GM19395 (cell line): ENCODE results near the gene GABRA4.

Source experiments
- ATAC-seq: cut with Tn5 transposase; IDR thresholded peaks from one replicate; pipeline ENCODE4 v1.9.1; 2021; ENCODE audit warnings: mild to moderate bottlenecking, moderate library complexity; ENCODE audit not compliant: unreplicated experiment

GABRA4 gene

DNA sequence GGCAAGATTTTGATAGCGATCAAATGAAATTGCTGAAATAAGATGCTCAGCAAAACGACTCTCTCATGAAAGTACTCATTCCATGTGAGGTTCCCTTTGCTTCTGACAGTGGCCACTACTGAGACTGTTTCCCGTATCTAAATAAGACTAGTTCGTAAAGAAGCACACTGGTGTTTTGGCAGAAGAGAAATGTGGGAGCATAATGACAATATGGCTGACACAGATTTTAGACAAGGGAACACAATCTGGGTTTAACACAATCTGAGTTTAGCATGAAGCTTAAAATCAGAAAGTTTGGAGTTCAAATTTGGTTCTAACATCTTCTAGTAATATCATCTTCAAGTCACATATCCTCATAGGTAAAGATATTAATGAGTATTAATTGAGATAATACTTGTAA is 13.7 kb downstream of the GABRA4 start:
- ATAC-seq = no peak

DNA sequence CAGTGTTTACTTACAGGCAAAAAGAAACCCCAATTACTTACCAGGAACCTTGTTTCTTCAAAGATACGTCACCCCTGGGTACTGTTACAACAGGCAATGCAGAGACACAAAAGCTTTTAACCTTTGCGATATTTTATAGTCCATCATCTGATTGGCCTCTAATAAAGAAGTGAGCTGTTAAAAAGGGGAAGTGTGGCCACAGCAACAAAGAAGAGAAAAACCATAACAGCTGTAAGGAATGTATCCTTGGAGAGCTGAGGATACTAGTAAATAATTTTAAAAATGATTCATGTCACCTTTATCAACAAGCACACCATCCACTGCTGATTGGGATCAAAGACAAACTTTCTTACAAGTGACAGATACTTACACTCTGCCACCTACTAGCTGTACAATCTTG is 14.1 kb downstream of the GABRA4 start:
- no peak for ATAC-seq

DNA sequence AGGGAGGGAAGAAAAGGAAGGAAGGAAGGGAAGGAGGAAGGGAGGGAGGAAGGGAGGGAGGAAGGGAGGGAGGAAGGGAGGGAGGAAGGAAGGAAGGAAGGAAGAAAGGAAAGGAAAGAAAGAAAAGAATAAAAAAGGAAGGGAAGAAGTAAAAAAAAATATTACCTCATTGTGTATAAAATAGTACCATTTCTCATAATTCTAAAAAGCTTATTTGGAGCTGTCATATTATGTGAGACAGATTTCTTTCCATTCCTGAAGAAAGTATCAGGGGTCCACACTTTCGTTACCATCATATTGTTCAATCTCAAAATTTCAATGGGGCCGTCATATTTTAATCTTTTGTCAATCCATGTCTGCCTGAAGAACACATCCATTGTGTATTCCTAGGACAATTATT is 16.1 kb downstream of the GABRA4 start:
- ATAC-seq = no peak

DNA sequence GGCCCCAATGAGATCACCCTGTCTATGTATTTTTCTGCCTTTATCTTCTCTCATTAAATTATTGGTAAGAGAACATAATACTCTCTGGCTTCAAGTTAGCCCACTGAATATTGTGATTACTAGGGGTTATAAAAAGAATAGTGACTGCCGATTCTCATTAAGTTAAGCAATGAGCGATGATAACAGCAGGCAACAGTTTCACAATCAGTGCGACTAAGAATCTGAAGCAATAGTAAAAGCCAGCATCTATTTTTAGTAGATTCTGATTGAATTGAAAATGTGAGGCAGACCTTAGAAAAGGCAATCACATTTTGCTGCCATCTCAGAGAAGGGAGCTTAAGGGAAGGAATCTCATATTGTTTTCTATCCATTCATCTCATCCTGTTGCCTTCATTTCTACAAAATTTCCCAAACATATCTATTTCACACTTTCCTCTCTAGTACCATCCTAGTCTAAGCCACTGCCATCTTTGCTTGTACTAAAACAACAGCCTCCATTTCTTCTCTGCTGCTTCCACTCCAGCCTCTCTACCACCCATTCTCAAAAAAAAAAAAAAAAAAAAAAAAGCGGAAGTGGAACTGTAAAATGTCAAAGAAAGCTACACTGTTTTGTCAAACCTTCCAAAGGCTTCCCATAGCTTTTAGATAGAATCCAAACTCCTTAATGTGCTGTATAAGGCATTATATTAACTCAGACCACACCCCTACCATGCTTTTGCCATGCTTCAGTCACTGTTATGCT is 17.4 kb downstream of the GABRA4 start:
- ATAC-seq = peak; percentile 82

DNA sequence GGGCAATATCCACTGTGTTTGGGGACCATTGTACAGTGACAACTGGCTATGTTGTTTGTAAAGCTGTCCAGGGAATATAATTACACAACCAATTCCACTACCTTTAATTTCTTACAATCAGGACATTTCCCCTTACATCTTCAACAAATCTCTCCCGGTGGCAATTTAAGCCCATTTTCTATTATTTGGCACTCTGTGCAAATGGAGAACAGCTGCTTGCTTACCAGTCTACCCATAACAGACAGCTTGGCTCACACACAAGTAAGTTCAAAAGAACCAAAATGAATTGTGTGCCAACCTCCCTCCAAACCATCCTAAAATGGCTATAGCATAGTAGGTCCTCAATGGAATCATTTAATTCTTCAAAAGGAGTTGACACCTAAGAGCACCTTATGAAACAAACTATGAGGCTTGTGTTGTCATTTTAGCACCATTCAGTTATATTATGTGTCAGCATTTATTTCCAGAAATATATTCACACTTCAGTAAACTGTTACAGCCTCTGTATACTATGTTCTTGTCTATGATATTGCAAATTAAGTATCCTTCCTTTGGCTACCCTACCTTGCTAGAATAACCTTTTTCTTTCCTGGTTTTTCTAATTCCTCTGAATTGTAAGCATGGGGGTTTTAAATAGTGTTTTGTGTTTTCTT is 18.4 kb downstream of the GABRA4 start:
- ATAC-seq = no peak

DNA sequence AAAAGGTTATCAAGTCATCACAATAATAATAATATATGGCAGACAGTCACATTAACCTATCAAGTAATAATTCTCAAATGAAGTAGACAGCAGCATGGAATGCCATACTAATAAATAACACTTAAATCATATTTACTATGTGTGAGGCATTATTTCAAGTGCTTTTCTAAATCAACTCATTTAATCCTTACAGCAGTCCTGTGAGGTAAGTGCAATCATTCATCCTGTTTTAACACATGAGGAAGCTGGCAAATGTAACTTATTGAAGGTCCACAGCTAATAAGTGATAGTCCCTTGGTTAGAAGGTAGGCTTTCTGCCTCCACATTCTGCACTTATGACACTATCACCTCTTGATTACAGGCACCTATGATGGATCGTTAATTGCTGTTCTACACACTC is 24.5 kb downstream of the GABRA4 start:
- no peak for ATAC-seq

GRCh38 chr4:46967631-46968030 is 25.8 kb downstream of the GABRA4 start:
- no peak for ATAC-seq

DNA sequence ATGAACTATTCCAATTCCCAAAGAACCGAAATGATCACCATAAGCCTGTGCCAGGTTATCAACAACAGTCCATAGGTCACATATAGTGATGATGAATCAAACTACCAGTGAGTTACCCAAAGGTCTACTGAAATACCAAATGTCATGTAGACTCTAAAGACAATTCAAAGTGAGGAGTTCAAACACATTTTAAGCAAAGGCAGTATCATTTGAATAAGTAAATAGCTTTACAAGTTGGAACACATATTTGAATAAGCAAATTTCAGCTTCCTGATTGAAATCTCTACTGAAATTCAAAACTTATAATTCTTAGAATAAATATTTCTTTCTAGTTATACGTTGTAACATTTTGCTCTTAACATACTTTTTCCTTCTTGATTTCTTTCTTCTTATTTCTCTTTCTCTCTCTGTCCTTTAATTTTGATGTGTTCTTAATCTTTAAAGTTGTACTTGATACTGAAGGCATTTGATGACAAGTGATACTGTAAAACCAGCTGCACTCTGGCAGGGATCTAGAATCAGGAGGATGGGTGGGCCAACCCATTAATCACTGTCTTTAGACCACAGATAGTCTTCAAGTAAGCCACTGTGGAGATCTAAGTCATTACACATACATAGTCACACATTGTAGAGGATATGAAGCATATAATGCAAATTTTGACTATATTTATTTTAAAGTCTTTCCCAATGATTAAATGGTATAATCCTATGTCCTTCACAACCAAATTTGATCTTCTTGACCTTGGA is 34.5 kb downstream of the GABRA4 start:
- ATAC-seq = no peak

- ATAC-seq = no peak
Observed at GRCh38 chr4:46956451-46956850, 36.9 kb downstream of the GABRA4 start.

GRCh38 chr4:46955601-46956000 is 37.8 kb downstream of the GABRA4 start:
- no peak for ATAC-seq

DNA sequence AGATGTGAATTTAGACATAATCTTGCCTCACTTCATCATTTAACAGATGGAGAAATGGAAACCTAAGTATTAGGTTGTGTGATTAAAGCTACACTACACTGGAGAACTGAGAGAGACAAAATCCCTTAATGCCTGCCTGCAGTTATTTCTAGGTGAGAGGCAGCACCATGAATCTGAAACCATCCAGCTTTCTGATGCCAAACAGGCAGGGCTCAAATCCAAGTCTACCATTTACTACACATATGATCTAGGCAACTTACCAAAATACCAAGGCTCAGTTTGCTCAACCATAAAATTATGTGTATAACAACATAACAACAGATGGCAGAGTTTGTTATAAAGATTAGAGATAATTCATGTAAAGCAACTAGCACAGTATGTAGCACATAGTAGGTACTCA is 38.7 kb downstream of the GABRA4 start:
- no peak for ATAC-seq

DNA sequence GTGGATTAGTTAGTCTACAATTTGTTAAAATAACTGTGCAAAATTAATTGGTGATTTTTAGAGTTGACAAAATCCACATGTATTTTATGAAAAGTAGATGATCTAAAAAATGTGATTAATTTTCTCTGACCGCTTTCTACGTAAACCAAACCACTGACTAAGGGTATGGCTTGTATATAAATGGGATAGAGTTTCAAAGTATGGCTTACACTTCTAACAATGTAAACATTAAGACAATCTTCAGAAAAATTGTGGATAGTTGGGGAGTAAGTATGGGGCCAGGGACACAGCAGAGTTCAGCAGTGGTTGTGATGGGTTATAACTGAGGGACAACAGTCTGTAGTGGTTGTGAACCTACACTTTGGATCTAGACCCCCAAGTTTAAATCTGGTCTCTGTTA is 39.8 kb downstream of the GABRA4 start:
- no peak for ATAC-seq

GRCh38 chr4:46952451-46952850 is 40.9 kb downstream of the GABRA4 start:
- no peak for ATAC-seq

DNA sequence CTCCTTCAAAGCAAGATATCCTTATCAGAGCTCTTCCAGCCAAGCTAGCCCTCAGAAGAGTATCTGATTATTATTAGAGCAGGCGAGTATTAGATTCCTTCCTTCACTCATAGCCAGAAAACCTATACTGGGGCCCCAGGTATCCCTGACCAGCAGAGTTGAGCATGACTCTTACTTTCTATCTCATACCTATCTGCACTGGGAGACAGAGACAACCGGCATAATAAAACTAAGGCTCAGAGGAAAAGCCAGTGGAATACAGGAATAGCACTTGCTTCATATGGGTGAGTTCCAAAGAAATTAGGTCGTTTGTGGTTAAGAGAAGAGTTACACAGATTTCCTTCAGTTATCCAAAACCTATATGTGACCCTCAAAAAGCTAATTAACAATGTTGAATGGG is 42.6 kb downstream of the GABRA4 start:
- no peak for ATAC-seq

DNA sequence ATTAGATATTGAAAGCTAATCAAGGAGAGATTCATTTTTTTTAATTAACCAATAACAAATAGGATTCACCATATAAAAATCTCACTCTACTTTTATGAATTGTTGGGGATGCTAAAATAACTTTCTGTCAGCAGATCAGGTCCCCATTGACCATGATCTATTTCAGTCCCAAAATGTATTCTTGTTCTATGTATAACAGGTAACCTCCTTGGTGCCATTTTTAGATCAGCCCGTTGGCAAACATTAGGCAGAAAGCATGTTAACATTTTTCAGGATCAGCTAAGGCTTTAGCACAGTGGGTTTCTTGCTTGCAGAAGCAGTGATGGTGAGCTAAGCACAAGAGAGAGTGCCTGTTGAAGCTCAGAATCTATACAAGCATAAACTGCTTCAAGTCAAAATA is 43.6 kb downstream of the GABRA4 start:
- no peak for ATAC-seq

DNA sequence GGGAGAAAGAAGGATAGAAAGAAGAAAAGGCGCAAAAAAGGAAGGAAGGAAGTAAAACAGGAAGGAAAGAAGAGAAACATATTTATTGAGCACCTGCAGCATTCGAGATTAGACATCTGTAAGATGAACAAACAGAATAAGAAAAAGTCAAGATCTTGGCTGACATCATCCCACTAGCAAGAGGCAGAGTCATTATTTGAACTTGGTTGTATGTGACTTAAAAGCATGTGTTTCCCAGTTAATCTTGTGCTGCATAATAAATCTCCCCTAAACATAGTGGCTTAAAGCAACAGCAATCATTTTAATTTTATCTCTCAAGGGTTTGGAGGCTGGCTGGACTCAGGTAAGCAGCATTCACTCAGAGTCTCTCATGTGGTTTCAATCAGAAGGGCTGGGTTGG is 45.8 kb downstream of the GABRA4 start:
- ATAC-seq = no peak

DNA sequence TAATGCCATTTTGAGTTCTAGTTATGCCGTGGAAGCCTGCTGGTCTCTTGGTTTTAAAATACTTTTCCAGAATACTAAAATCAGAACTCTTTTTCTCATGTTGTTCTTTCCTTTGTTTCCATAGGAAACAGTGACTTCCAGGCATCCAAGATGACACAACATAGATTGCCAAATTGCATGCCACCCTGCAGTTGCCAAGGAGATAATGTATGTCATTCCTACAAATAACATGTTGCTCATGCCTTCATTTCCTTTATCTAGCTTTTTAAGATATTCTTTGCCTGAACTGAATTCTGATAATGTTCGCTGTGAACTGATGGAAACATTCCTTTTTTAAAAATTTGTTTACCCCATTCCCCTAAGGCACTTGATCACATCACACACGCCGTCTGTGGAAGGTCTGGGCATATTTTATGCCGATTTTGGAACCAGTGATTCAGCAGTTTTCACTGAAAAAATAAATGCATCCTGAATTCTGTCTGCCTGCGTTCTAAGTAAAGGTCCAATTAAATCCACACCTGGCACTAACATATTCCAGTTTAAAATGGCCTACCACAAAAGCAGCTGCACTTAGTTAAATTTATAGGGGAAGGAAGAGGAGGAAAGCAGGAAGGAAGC is 46.4 kb downstream of the GABRA4 start:
- ATAC-seq = no peak

GRCh38 chr4:46945062-46945461 is 48.3 kb downstream of the GABRA4 start:
- no peak for ATAC-seq

DNA sequence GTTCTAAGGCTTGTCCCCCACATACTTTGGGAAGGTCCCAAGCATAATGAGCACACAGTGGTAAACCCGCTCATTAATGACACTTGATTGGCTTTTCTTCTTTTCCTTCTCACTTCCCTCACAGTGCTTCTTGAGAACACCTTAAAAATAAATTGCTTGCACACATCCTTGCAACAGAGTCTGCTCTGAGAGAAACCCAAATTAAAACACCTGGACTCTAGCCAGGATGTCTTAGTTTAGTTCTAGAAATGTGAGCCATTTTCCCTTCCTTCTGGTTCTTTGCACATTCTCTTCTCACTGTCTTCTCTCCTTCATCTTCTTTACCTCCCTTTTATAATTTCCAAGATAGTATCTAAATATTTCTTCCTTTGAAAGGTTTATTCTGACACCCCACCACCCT is 49.0 kb downstream of the GABRA4 start:
- no peak for ATAC-seq

DNA sequence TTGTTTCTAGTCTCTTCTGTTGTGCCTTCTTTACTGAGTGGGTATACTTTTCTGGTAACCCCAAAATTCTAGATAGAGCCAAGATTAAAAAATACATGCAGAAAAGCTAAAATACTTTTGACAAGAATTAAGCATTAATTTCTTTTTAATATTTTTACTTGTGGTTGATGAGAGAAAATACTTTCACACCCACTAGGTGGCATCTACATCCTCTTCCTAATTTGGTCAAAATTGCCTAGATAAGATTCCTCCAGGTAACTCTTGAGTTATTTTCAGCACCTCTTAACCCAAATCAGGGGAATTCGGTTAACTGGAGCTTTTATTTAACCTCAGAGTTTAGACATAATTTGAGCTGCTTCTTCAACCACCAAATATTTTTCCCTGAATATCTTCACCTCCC is 55.9 kb downstream of the GABRA4 start:
- ATAC-seq = no peak

GRCh38 chr4:46934726-46935125 is 58.7 kb downstream of the GABRA4 start:
- ATAC-seq = no peak

DNA sequence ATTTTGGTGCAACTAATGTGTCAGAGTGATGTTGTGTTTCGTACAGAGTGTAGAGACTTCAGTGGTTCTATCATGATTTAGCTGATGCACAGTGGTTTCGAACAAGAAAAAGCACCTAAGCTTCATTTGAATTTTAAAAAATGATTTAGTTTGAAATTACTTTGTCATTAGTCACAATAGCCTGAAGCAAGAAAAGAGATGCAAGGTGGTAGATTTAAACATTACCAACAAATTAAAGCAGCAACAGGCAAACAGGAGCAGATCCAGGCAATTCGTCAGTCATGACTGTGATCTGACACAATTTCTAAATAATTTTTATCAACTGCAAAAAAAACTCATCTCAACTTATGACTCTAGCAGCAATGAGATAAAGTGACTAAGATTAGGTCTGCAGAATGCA is 59.7 kb downstream of the GABRA4 start:
- no peak for ATAC-seq
